MM.1S (cell line): ENCODE measurements around the gene B4GALT7.
"Not testable (repeated sequence)": the region's sequence is repeated elsewhere in the genome, so short reads cannot be mapped to it uniquely, and the experiment has no call there.

Source experiments
- DNase-seq: peaks from one replicate; pipeline ENCODE4 v3.0.0-alpha.2; 2015
- H2AFZ ChIP-seq: fragments of 300-600 bp; sonication (generic); 2 replicates; pipeline ENCODE4 v1.6.0; 2016; ENCODE audit warnings: antibody characterized with exemption, low read length
- H3F3A ChIP-seq: fragments of 300-600 bp; sonication (generic); 2 replicates; pipeline ENCODE4 v1.6.1; 2016; ENCODE audit warnings: mild to moderate bottlenecking, antibody characterized with exemption, low read length, moderate library complexity, mixed read lengths; ENCODE audit not compliant: insufficient read depth
- H3K27ac ChIP-seq: fragments of 300-600 bp; sonication (generic); 2 replicates; pipeline ENCODE4 v1.5.1; 2016; ENCODE audit warnings: mild to moderate bottlenecking, low read length
- H3K27me3 ChIP-seq: fragments of 300-600 bp; sonication (generic); replicated peaks from 2 replicates; pipeline ENCODE4 v1.6.0; 2016; ENCODE audit warnings: low read length; ENCODE audit not compliant: insufficient read depth
- H3K36me3 ChIP-seq: fragments of 300-600 bp; sonication (generic); replicated peaks from 2 replicates; pipeline ENCODE4 v1.6.1; 2016; ENCODE audit warnings: mild to moderate bottlenecking, low read length, mixed read lengths; ENCODE audit not compliant: insufficient read depth
- H3K4me1 ChIP-seq: fragments of 300-600 bp; sonication (generic); 2 replicates; pipeline ENCODE4 v1.6.1; 2016; ENCODE audit warnings: low read length, mixed read lengths
- H3K4me2 ChIP-seq: fragments of 300-600 bp; sonication (generic); 2 replicates; pipeline ENCODE4 v1.6.0; 2016; ENCODE audit warnings: low read depth, low read length
- H3K4me3 ChIP-seq: fragments of 300-600 bp; sonication (generic); 2 replicates; pipeline ENCODE4 v1.5.1; 2016; ENCODE audit warnings: low read length, mixed read lengths
- H3K79me2 ChIP-seq: fragments of 300-600 bp; sonication (generic); 2 replicates; pipeline ENCODE4 v1.6.1; 2016; ENCODE audit warnings: mixed run types, low read length, mixed read lengths
- H3K9ac ChIP-seq: fragments of 300-600 bp; sonication (generic); 2 replicates; pipeline ENCODE4 v1.6.1; 2016; ENCODE audit warnings: low read length, mixed read lengths
- H3K9me2 ChIP-seq: fragments of 300-600 bp; sonication (generic); replicated peaks from 2 replicates; pipeline ENCODE4 v1.6.1; 2016; ENCODE audit warnings: mild to moderate bottlenecking, low read length, mixed read lengths; ENCODE audit not compliant: insufficient read depth
- H3K9me3 ChIP-seq: fragments of 300-600 bp; sonication (generic); replicated peaks from 2 replicates; pipeline ENCODE4 v1.6.1; 2016; ENCODE audit warnings: mild to moderate bottlenecking, low read length, mixed read lengths; ENCODE audit not compliant: insufficient read depth
- H4K20me1 ChIP-seq: fragments of 300-600 bp; sonication (generic); 2 replicates; pipeline ENCODE4 v1.6.1; 2016; ENCODE audit warnings: mild to moderate bottlenecking, low read length, moderate library complexity, mixed read lengths; ENCODE audit not compliant: insufficient read depth

Gene B4GALT7

DNA sequence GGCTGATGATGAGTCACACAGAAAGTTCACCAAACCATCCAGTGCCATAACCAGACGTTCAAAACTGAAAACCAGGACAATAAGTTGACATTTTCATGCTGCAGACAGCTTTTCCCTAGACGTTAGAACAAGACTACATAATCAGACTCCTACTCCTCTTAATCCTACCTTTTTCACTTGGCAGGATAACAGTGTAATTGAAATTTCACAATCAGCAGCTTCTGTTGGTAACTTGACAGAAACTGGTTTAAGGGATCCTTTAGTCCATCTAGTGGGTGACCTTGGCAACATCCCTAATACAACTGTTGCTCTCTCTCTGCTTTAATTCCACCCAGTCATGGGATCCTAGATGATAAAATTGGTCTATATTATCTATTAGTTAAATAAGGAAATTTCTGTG lies 57.9 kb downstream of the B4GALT7 start:
- H3K27ac ChIP-seq, H3K9me3 ChIP-seq, H3F3A ChIP-seq, H3K4me3 ChIP-seq, H3K27me3 ChIP-seq, DNase-seq, H3K9me2 ChIP-seq, H4K20me1 ChIP-seq, H3K36me3 ChIP-seq, H3K4me1 ChIP-seq, H3K4me2 ChIP-seq, H2AFZ ChIP-seq, H3K79me2 ChIP-seq, H3K9ac ChIP-seq: not testable (repeated sequence)

DNA sequence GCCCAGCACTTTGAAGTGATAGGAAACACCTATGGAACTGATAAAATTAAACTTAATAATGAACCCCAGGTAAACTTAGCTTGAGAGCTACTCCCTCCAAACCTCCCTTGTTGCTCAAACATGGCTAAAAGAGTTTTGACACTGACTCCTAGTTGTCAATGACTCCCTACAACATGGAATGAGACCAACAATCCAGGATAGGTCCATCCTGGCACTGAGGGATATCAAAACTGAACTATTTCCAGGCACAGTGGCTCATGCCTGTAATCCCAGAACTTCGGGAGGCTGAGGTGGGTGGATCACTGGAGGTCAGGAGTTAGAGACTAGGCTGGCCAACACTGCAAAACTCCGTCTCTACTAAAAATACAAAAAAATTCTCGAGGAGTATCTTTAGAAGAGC lies 58.6 kb downstream of the B4GALT7 start:
- not testable (repeated sequence) for H3K79me2 ChIP-seq, DNase-seq, H3K9me2 ChIP-seq, H3K36me3 ChIP-seq, H3K9me3 ChIP-seq, H3K27ac ChIP-seq, H2AFZ ChIP-seq, H3K4me2 ChIP-seq, H3F3A ChIP-seq, H4K20me1 ChIP-seq, H3K9ac ChIP-seq, H3K4me1 ChIP-seq, H3K27me3 ChIP-seq, H3K4me3 ChIP-seq
